Stomach (tissue), 4 donors: ENCODE measurements around the gene CX3CL1.

Source experiments
- CTCF ChIP-seq, 7 experiments: fragments of 450-650 bp in 4 of 7; fragments of 200-600 bp in 3 of 7; sonication (generic) in 3 of 7; IDR thresholded peaks; one replicate each; pipeline ENCODE4 v1.5.1; 2016 to 2019; ENCODE audit warnings: antibody characterized with exemption in 7 of 7, control low read depth in 2 of 7, mild to moderate bottlenecking in 1 of 7
- POLR2A ChIP-seq, 4 donors: fragments of 450-650 bp; IDR thresholded peaks; one replicate each; pipeline ENCODE4 v1.6.1; 2016; ENCODE audit warnings: antibody characterized with exemption in 4 of 4, control low read depth in 2 of 4, mild to moderate bottlenecking in 1 of 4, moderate library complexity in 1 of 4
- POLR2AphosphoS5 ChIP-seq, 3 donors: sonication (generic); formaldehyde crosslinking; IDR thresholded peaks; one replicate each; pipeline ENCODE4 v1.6.1; 2016; ENCODE audit warnings: antibody characterized with exemption in 3 of 3

GRCh38 chr16:57403965-57404817, 31.9 kb downstream of the CX3CL1 start, which contains the start of gene CCL17:
- TF ChIP-seq CTCF (IDR thresholded peaks at IDR 0.05) (no peak), POLR2AphosphoS5 (IDR thresholded peaks at IDR 0.05) (no peak), POLR2A (IDR thresholded peaks at IDR 0.05) (no peak)
